Stimulated activated CD8-positive, alpha-beta memory T cell treated with anti-CD3 and anti-CD28 coated beads, Interleukin-15, amount 100 ng/mL, for 4 hours (primary cell): ENCODE data around the gene HNRNPUL1.

Source experiments
- DNase-seq, 2 donors: peaks; one replicate each; pipeline ENCODE4 v3.0.0-alpha.2; 2020; ENCODE audit warnings: low read depth in 2 of 2

Gene HNRNPUL1

DNA sequence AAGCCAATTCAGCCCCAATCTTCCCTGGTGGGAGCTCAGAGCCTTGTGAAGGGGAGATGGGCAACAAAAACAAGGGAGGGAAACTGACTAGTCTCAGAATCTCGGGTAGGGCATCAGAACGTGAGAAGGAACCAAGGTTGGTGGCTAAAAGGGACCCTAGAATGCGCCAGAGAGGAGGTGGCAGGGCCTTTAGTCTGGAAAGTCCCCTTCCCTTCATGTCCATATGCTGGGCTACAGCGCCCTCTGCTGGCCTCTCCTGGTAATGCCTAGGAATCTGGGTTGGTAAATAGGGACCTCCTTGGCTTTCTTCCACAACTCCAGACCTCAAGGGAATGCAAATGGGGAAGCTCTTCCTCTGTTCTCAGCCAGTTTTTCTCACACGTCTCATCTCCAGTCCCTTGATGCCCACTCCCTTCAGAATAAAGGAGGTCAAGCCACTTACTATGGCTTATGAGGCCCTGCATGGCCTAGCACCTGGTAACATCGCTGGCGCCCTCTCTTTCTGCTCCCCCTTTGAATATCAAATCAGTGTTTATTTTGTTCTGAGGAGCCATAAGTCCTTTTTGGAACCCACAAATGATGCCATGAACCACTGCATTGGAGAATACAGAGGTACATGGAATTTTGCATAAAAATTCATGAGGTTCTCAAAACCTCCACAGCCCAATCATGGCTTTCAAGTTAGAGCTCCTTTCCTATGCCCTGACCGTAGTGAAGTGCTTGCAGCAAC lies 44.4 kb downstream of the HNRNPUL1 start:
- DNase-seq: peak; percentile 71 to 84

DNA sequence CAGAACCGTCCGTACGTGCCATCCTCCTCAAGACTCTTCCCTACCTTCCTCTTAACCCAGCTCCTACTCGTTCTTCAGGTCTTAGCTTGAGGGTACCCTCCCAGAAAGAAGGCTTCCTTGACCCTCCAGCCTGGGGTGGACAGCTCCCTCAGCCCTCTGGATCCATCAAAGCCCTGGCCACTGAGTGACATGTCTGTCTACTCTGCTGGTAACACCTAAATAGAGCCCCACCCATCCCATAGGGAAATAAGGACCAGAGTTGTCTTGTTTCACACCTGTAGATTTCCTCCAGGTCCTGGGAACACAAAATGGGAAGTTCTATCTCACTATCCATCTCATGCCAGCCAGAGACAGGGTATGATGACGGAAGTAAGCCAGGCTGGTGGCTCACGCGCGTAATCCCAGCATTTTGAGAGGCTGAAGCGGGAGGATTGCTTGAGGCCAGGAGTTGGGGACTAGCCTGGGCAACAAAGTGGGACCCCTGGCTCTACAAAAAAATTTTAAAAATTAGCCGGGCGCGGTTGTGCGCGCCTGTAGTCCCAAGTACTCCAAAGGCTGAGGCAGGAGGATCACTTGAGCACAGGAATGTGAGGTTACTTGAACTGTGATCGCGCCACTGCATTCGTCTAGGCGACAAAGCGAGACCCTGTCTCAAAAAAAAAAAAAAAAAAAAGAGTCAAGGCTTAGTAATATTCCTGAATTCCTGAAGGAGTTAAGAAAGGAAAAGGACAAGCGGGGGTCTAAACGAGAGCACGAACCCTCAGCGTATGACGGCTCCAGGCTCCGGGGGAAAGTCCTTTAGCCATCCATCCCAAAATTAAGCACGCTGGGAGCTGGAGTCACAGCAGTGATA lies 45.2 kb downstream of the HNRNPUL1 start:
- DNase-seq: no peak

DNA sequence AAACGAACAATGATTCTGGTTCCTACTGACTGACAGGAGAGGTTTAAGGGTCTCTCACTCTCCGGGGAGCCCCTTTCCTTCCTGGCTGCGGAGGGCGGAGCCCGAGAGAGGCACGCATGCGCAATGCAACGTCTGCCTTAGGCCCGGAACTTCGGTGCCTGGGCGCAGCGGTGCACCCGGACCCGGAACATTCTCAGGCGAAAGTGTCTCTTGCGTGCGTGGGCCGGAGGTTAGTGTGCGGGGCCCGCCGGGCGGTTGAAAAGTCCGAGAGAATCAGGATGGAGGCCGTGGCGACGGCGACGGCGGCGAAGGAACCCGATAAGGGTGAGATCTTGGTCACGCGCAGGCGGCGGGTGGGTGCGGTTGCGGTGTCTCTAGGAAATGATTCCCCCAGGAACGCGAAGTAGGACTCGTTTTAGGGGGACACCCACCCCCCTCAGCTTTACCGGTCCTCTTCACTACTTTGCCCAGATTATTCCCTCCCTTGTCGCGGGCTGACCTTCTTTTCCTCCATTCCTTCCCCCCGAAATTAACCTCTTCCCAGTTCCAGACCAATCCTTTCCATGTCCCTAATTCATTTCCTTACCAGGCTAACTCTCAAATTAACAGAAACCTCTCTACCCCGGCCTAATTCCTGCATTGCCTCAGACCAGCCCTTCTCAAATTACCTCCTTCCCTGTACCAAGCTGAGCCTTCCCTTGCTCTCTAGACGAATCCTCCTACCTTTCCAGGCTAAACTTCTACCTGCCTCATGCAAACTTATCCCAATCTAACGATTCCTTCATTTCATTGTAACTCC lies 46.1 kb downstream of the HNRNPUL1 start, which contains the start of gene CCDC97:
TSS of gene CCDC97 (plus strand) at position 140 of the 799 bp plus-strand sequence. CDS start at position 279, 139 bp downstream.
- DNase-seq: peak; percentile 75 to 79

DNA sequence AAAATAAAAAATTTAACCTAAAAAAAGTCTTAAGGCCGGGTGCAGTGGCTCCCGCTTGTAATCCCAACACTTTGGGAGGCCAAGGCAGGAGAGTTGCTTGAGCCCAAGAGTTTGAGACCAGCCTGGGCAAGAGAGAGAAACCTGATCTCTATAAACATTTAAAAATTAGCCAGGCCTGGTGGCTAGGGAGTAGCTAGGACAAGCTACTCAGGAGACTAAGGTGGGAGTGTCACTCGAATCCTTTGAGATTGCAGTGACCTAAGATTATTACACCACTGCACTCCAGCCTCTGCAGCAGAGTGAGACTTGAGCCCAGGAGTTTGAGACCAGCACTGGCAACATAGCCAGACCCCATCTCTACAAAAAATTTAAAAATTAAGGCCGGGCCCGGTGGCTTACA lies 46.9 kb downstream of the HNRNPUL1 start:
- no peak for DNase-seq

DNA sequence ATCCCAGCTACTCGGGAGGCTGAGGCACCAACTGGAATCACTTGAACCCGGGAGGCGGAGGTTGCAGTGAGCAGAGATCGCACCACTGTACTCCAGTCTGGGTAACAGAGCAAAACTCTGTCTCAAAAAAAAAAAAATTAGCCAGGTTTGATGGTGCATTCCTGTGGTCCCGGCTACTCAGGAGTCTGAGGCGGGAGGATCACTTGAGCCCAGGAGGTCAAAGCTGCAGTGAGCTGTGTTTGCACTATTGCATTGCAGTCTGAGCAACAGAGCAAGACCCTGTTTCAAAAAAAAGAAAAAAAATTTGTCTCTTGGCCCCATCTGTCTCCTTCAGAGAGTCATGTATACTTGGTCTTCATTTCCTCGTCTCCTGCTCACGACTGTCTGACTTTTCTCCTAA lies 47.4 kb downstream of the HNRNPUL1 start:
- DNase-seq: no peak

DNA sequence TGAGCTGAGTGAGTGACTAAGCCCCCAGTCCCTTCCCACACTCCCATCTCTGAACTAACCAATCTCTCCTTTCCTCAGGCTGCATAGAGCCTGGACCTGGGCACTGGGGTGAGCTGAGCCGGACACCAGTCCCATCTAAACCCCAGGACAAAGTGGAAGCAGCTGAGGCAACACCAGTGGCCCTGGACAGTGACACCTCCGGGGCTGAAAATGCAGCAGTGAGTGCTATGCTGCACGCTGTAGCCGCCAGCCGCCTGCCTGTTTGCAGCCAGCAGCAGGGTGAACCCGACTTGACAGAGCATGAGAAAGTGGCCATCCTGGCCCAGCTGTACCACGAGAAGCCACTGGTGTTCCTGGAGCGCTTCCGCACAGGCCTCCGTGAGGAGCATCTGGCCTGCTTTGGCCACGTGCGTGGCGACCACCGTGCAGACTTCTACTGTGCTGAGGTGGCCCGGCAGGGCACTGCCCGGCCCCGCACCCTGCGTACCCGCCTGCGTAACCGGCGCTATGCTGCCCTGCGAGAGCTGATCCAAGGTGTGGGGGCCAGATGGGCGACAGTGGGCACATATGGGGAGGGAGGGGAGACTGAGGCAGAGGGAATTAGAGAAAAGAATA lies 52.2 kb downstream of the HNRNPUL1 start:
- no peak for DNase-seq

DNA sequence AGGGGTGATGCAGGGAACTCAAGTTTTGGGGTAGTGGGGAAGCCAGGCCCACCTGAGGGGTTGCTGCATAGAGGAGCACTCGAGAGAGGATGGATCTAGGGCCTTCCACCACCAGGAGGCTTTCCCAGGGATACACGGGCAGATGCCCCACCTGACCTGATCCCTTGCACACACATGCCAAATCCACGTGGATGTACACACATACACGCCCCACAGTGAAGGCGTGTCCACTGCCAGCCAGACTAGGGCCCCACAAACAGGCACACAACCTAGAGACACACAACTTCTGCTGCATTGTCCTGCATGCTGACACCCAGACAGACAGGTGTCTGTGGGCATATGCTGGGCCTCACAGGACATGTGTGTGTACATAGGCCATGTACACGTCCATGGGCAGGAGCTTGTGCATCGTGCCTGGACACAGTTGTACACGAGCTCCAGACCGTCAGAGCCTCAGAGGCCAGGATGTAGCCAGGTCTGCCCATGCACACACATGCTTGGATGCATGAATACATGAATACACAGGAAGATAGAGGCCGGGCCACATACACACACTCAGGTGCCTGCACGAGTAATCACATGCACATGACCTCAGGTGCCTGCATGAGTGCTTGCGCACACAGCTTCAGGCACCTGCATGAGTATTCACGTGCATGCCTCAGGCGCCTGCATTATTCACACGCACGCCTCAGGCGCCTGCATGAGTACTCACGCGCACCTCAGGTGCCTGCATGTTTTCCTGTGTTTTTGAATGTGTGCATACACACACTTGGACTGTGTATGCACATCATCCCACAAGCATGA lies 54.7 kb downstream of the HNRNPUL1 start:
- DNase-seq: no peak

DNA sequence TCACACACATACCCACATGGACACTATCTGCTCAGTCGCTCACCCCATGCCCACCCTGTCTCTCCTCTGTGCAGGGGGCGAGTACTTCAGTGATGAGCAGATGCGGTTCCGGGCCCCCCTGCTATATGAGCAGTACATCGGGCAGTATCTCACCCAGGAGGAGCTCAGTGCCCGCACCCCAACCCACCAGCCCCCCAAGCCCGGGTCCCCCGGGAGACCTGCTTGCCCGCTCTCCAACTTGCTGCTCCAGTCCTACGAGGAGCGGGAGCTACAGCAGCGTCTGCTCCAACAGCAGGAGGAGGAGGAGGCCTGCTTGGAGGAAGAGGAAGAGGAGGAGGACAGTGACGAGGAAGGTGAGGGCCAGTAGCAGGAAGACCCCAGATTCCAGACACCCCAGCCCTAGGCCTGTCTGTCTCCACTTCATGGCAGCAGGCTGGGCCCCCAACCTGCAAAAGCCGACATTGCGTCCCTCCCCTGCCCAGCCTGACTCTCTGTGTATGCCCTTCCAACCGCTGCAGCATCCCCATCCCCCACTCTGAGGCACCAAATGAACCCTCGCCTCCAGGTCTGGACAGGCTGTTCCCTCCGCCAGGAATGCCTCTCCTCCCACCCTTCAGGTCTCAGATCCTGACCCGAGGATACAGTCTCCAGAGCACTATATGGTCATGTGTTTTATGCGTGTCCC lies 55.5 kb downstream of the HNRNPUL1 start:
- DNase-seq: no peak

DNA sequence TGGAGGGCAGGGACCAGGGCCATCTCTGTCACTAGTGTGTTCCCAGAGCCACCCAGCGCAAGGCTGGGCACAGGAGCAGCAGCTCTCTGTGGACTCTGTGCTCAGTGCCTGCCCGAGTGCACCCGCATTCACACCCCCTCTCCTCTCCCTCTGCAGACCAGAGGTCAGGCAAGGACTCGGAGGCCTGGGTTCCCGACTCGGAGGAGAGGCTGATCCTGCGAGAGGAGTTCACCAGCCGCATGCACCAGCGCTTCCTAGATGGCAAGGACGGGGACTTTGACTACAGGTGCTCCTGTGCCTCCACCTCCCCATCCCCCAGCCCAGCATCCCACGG lies 56.0 kb downstream of the HNRNPUL1 start:
- no peak for DNase-seq

DNA sequence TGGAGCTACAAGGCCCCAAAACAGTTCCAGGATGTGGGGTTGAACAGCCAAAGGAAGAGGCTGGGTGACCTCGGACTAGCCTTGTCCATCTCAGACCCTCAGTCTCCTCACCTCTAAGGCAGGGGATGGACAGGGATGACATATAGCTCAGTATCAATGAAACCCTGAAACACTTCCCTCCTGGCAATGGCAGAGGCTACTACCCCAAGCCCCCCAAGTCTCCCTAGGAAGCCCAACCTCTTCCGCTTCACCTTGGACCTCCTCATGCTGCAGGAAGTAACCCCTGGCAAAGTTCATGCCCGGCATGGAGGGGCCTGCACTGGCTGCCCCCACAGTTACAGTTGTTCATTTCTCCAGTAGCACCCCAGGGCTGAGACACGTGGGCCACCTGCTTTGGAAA lies 56.4 kb downstream of the HNRNPUL1 start:
- DNase-seq: no peak

DNA sequence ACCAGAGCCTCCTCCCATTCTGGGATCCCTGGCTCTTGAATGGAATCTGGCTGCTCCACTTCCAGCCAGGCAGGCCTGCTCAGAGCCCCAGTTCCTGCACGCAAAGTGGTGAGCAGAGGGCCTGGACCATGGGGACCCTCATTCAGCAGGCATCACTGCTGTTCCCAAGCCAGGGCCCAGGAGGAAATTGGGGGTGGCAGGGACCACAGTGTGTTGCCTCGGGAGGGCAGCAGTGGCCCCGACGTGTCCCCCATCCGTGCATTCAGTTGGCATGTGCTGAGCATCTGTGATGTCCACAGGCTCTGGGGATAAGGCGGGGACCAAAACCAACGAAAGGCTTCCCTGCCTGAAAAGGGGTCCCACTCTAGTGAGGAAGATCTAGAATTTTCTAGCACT lies 57.0 kb downstream of the HNRNPUL1 start:
- DNase-seq: no peak

DNA sequence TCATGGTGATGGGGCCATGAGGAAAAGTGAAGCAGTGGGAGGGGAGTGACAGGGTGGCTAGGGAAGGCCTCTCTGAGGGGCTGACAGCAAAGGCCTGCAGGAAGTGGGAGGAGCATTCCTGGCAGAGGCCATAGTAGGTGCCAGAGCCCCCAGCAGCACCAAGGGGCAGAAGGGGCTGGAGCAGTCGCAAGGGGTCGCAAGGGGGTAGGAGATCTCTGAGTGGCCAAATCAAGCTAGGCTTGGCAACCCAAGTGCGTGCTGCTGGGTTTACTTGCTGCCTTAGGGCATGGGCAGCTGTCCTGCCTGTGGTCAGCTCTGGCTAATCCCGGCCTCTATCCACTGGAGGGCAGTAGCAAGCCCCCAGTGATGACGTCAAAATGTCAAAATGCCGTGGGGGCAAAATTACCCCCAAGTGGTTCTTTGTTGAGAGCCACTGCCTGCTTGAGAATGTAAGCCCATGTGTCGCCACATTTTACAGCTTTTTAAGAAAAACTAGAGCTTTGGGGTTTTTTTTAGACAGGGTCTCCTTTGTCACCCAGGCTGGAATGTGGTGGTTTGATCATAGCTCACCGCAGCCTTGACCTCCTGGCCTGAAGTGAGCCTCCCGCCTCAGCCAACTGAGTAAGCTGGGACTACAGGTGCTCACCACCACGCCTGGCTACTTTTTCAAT lies 57.6 kb downstream of the HNRNPUL1 start:
- DNase-seq: no peak

DNA sequence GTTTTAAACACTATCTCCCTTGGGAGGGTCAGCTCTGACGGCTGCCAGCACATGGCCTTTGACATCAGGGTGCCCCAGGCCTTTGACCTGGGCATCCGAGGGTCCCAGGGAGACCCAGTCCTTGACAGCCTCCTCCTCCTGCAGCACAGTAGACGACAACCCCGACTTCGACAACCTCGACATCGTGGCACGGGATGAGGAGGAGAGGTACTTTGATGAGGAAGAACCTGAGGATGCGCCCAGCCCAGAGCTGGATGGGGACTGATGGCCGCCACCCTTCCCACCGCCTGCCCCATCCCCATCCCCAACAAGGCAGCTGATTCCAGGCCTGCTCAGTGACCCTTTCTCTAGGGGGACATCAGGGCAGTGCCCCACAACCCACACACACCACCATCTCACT lies 58.3 kb downstream of the HNRNPUL1 start:
- DNase-seq: no peak

DNA sequence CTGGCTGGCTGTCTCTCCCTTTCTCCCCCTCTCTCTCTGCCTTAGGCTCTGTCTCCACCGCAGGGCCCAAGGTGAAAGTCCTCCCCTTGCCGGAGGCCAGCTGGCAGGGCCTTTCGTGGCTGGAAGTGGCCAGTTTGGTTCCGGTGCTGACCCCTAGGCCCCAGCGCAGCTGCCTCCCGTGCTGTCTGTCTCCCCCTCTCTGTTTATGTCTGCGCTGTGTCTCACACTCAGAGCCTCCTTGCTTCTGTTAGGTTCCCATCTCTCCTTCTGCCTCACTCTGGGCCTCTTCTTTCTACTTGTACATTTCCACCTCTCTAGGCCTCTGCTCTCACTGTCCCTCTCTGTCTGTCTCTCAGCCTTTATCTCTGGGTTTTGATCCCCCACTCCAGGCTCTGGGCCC lies 58.9 kb downstream of the HNRNPUL1 start:
- DNase-seq: no peak

DNA sequence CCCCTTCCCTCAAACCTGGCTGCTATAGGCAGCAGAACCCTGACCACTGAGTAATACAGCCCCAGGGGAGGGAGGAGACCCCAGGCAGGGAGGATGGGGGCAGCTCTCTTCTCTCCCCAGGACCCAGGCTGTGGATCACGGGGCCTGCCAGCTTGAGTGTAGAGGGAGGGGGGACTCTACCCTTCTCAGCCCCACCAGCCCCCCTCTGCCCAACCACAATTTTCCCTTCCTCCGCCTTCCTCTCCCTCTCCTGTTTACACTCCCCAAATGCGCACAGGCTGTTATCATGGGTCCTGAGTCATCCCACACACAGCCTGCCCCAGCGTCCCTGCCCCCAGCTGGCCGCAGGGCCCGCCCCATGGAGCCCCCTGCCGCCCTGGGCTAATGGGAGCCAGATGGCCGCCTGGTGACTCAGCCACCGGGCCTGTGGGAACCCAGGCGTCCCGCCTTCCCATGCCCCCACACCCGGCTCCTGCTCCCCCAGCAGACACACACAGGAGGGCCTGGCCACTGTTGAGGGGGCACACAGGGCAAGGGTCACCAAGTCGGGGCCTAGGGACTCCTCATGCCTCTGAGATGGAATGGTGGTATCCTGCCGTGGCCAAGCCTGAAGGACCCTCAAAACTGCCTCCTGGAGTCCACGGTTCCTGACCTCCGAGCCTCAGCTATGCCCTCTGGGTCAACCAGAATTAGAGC lies 59.4 kb downstream of the HNRNPUL1 start:
- DNase-seq: no peak

DNA sequence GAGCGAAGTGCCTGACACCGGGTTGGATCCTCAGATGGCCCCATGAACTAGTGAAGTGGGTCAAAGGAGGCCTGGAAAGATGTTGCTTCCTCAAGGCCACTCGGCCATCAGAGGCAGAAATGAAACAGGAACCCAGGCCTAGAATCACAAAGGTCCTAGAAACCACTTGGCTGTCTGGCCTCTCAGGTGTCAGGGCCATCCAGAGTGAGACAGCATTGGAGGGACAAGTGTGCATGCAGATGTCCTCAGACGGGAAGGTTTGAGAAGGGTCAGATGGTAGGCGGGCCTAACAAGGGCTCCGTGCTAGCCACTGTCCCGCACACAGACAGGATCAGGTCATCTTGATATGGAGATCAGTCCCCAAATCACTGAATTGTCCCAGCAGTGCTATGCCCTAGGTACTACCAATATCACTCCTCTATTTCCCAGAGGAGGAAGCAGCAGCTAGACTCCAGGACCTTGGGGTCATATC lies 60.1 kb downstream of the HNRNPUL1 start:
- DNase-seq: no peak

DNA sequence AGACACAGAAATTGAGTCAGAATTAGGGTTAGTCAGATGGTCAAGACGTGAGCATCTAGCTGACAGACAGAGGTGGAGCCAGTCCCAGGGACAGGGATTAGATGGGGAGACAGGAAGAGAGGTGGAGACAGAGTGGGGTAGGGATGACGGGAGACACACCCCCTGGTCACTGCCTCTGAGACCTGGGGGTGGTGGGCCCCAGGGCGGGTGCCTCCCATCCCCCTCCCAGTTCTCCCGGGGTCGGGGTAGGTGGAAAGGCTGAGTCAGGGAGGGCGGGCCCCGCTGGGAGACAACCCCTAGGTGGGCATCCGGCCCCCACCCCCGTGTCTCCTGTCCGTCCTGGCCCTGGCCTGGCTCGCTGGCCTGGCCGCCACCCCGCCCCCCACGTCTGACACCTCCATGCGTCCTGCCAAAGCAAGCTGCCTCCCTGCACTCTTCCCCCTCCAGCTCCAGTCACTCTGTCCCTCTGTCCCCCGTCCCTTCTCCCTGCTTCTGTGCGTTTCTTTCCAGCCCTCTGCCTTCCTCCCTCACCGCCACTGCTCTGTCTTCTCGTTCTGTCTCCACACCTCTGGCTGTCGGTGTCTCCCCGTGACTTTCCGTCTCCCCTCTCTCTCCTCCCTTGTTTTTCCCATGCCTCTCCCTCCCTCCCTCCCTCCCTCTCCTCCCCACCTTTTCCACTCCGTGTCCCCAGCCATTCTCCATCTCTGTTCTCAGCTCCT lies 60.9 kb downstream of the HNRNPUL1 start:
- DNase-seq: no peak

DNA sequence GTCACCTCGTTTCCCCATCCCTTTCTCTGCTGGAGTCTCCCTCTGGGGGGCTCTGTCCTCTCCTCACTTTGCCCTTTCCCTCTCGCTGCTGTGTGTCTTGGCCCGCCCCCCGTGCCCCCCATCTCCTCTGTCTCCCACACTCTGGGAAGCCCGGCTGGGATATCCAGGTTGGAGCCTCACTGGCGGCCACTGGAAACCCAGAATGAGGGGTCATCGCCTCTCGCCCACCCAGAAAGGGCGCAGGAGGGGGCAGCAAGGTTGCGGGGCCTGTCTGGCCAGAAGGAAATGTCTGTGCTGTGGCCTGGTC lies 61.4 kb downstream of the HNRNPUL1 start:
- no peak for DNase-seq
